ENCODE results near the gene KCTD16.
A peak's percentile ranks its signal among the peaks of the same experiment; 100 is the strongest.

Gene KCTD16

DNA sequence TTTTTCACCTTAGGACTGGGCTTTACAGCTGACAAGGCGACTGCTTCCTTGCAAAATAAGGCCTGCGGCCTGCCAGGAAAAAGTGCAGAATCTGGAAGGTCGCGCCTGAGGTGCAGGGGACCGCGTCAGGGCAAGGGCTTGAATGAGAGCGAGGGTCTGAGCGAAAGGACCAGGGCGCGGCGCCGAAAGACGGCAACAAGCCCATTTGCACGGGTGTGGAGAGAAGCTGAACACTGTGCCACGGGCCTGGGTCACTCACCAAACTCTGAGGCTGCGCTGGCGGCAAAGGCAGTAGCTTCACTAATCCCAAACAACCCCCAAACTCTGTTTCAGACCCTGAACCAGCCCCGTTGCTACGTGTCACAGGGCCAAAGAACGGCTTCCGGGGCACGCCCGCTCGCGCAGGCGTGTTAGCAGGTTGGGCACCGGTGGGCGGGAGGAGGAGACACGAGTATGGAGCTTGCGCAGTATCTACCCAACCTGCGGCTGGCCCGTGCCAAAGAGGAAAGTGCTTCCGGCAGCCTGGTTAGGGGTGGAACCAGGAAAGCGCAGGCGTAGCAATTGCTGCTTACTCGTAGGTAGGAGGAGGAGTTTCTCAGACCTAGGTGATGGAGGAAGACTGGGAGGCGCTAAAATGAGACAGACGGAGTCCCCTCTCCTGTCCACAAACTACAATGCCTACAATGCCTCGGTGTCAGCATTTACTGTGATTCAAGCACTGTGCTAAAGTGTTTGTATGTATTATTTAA is at the start of gene KCTD16, which contains the start of gene YIPF5:
KCTD16 (plus strand) TSS at position 598 of the 749 bp plus-strand sequence.
YIPF5 (minus strand) TSS at position 384 of the 749 bp plus-strand sequence. CDS start 704 bp downstream, outside the sequence.
- DNase-seq = peak; percentile 97

DNA sequence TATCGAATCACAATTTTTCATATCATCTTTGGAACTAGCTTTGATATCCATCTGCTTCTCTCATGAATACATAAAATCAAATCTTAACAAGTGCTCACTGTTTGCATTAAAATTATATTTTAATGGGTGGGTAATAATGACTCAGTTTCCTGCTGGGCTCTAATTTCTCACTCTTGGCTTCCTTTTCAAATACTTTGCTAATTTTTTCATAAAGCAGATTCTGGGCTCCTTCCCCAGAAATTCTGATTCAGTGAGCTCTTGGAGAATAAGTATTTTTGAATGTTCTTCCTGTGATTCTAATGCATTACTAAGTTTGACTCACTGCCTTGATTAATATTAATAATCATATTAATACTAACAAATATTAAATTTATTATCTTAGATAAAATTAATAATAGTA is 49.1 kb upstream of the KCTD16 start:
- no peak for DNase-seq

GRCh38 chr5:144122081-144122480 is 48.6 kb upstream of the KCTD16 start:
- no peak for DNase-seq

GRCh38 chr5:144122641-144123040 is 48.0 kb upstream of the KCTD16 start:
- DNase-seq = no peak

DNA sequence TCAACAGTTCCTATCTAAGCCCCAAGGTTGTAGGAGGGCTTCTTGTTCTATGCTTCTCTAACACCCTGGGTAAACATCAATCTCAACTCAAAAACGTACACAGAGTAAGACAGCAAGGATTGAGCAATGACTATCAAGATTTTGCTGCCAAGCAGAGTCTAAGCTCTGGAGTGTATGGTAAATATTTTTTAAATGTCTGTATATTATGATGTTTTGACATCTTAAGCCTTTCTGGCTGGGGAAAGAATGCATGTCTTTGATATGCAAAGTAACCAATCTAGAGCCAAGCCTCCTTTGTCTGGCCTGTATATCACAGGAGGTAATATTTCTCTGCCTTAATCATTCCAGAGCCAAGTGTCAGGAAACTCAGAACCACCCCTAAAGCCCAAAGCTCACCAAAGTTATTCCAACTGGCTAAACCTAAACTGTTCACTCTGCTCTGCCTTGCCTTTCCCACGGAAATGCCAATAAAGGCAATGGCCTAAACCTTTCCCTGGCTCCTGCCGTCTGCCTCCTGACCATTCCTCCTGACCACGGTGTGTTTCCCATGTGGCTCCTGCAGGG is 45.4 kb upstream of the KCTD16 start:
- DNase-seq = no peak

DNA sequence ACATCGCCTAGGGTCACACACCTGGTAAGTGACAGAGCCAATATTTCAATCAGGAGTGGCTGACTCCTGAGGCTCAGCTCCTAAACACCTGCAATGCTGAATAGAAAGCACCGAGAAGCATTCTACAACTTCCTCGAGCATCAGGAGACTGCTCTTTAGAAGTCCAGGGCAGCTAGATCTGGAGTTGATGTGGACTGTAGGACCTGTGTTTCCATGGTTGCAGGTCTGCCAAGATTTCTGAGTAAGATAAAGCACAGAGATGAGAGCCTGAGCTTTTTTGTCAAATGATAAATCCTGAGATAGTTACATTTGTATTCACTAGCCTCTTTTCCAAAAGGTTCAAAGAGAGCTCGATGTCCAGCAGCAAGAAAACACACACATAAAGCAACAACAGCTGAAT is 44.0 kb upstream of the KCTD16 start:
- no peak for DNase-seq

- no peak for DNase-seq
These were observed 41.8 kb upstream of the KCTD16 start for GRCh38 chr5:144128844-144129243.

- no peak for DNase-seq
These were observed 40.4 kb upstream of the KCTD16 start for GRCh38 chr5:144130306-144130705.

DNA sequence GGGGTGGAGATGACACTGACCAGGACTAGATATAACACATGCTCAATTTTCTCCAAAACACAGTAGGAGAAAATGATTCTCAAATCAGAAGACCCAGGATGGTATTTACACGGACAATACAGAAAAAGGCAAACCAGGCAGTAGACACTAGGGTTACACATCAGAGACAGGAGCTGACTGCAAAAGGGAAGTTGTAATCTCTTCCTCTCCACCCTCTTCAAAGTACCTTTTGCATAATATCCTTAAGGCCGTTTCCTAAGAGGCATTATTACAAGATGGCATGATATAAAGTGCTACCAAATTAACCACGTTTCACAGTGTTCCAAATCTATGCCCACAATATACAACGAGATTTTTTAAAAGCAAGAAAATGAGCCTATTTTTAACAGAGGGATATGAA is 39.4 kb upstream of the KCTD16 start:
- no peak for DNase-seq

DNA sequence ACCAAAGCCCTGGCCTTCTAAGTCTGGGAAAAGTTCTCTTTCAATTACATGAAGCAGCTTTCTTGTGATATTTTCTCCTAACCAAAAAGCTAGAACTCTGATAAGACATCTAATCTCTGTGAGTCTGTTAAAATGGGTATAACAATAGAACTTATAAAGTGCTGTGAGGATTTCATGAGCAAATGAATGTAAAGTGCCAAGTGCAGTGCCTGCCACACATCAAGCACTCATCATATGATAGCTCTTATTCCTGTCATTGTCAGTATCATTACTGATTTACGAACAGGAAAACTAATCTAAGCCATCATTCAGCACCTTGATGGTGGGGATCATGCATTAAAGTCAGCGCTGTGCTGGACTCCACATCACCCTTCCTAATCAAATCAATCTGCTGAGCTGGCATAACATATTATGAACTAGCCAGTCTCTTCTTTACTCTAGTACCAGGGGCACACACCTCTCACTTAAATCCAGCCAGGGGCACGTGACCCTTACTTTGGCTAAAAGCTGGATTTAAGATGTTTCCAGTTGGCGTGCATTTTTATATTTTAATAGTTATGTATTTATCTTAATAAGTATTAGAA is 37.5 kb upstream of the KCTD16 start:
- no peak for DNase-seq

- DNase-seq = no peak
These were observed 36.4 kb upstream of the KCTD16 start for GRCh38 chr5:144134194-144134826.

GRCh38 chr5:144135113-144135762 is 35.4 kb upstream of the KCTD16 start:
- DNase-seq = no peak

- DNase-seq = no peak
These were observed 31.1 kb upstream of the KCTD16 start for GRCh38 chr5:144139586-144139985.

- no peak for DNase-seq
These were observed 29.1 kb upstream of the KCTD16 start for GRCh38 chr5:144141585-144141984.

- DNase-seq = no peak
These were observed 28.4 kb upstream of the KCTD16 start for GRCh38 chr5:144142139-144142823.

DNA sequence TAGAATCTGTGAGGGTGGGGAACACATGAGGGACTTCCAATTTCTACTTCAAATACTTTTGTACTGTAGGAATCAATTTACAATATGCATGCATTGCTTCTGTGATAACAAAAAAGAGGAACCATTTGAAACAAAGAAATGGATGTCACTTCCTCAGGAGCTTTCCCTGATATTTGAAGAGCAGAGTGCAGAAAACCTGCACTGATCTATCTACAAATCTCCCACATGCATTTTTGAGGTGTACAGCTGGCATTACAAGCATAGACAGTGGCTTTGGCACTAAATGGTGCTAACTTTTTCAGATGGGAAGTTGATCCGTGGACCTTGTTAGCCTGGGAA is 27.9 kb upstream of the KCTD16 start:
- no peak for DNase-seq

DNA sequence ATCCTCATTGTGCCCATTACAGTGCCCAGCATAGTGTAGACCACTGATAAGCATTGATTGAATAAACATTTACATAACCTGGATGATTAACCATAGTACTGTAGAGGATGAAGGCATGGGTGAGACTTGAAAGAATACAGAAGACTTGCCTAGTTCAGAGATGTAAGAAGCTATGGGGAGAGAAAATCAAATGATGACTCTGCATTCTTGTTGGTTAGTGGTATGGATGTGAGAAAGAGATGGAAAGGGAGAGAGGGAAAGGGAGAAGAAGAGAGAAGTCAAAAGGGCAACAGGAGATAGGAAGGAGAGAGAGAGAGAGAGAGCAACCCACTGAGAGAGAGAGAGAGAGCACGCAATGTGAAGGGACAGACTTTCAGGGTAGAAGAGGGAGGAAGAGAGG is 27.0 kb upstream of the KCTD16 start:
- DNase-seq = no peak

- no peak for DNase-seq
These were observed 25.5 kb upstream of the KCTD16 start for GRCh38 chr5:144144956-144145751.

DNA sequence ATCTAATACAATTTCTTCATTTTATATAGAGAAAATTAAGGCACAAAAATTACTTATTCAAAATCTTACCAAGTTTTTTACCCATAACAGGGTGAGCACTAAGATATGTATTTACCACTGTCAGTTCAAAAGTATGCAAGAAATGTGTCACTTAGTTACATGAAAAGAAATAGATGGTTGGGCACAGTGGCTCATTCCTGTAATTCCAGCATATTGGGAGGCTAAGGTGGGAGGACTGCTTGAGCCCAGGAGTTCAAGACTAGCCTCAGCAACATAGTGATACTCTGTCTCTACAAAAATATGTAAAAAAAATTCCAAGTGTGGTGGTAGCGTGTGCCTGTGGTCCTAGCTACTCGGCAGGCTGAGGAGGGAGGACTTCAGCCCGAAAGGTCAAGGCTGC is 19.6 kb upstream of the KCTD16 start:
- no peak for DNase-seq

DNA sequence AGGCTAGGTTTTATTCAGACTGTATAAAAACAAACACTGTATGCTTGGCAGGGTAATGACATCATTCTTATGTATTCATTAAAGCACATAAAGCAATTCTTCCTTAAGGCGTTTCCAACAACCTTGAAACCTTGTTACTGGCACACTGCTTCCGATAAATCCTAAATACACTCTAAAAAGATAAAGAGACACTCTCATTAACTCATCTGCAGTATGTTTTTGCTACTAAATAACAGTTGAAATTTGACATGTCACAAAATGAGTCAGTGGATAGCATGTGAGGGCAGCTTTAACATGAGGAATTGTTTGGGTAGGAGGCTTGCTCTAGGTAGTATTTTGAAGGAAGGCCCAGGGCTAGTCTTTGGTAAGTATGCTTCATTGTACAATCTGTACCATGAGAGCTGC is 13.9 kb upstream of the KCTD16 start:
- no peak for DNase-seq

GRCh38 chr5:144162686-144163085 is 8.0 kb upstream of the KCTD16 start:
- no peak for DNase-seq

GRCh38 chr5:144166696-144167095 is 4.0 kb upstream of the KCTD16 start:
- DNase-seq = no peak

All from activated naive CD4-positive, alpha-beta T cell treated with anti-CD3 and anti-CD28 coated beads, Interleukin-2, amount 50 U/mL, for 16 hours (primary cell).